A549 treated with ZK216348 at 1 μM for 4 hours (cell line): ENCODE data around the gene GRM2. TPM values are rescaled to one million over a fixed set of nuclear protein-coding genes. Genes with fewer than 3 reads are reported as not detected.

ENCODE experiments used
- total RNA-seq: library from RNA; stranded (reverse); fragments of 200-300 nt; extraction: Qiagen RNA extraction; gene quantifications from 5 replicates; pipeline ENCODE4 v1.2.3, GENCODE V29; 2022; ENCODE audit warnings: low read depth

The GRM2 gene
- total RNA-seq, result 0.07 to 0.24 TPM (median 0.08 TPM) in 3 of 5 replicates, not detected in the others

GRCh38 chr3:51706788-51707731, at the start of gene GRM2:
GRM2 (plus strand) TSS chr3:51707068; CDS start chr3:51708984, 1,916 bp downstream.

GRCh38 chr3:51670823-51671733, 35.8 kb upstream of the GRM2 start, which contains the start of gene TEX264:
TEX264 (plus strand) TSS chr3:51671252; CDS start chr3:51674305, 3,053 bp downstream.

Other genes with a start within 250 kb of the GRM2 start
- gene DCAF1, start 207.1 kb upstream of the GRM2 start, total RNA-seq, result 11.9 to 14.9 TPM (median 12.5 TPM) in 5 replicates
- gene RAD54L2, start 168.3 kb upstream of the GRM2 start, total RNA-seq, result 3.6 to 4.3 TPM (median 3.7 TPM) in 5 replicates
- gene TEX264, start 35.8 kb upstream of the GRM2 start, total RNA-seq, result 50.6 to 79.9 TPM (median 73.0 TPM) in 5 replicates
- not detected in 5 replicates for gene IQCF6, start 72.2 kb downstream of the GRM2 start, total RNA-seq
- not detected in 5 replicates for gene IQCF2, start 154.5 kb downstream of the GRM2 start, total RNA-seq
- not detected in 5 replicates for gene IQCF5, start 168.5 kb downstream of the GRM2 start, total RNA-seq
- gene IQCF1, start 196.3 kb downstream of the GRM2 start, total RNA-seq, result not detected in 5 replicates
- 27.8 to 50.3 TPM (median 47.9 TPM) in 5 replicates for gene RRP9, start 234.8 kb downstream of the GRM2 start, total RNA-seq
- gene PARP3, start 235.3 kb downstream of the GRM2 start, total RNA-seq, result 6.1 to 9.9 TPM (median 9.1 TPM) in 5 replicates
- gene GPR62, start 248.3 kb downstream of the GRM2 start, total RNA-seq, result not detected in 5 replicates